ENCODE results near the gene KRTAP10-5. TPM values are rescaled to one million over a fixed set of nuclear protein-coding genes. Genes with fewer than 3 reads are reported as not detected.

The KRTAP10-5 gene
- total and polyA plus RNA-seq, 12 donors, result not detected

- WGBS, 4 donors, result 71 to 80% (median 75%) methylated on average over 8 to 23 of the region's 23 CpGs
- no peak overlapping the region for H3K27ac ChIP-seq
- no peaks in the 10 kb centered on the region for H3K9me3 ChIP-seq (replicated peaks in 1 of 3)
- peak in 2 of 7 donors; percentile 1 to 6 for DNase-seq
- no peaks in the 10 kb centered on the region for H3K27me3 ChIP-seq
- intact Hi-C loops (cut with DNase I), result no loop called here
- no peak overlapping the region for H3K4me3 ChIP-seq
- H3K4me1 ChIP-seq (replicated peaks in 1 of 2), result no peaks in the 10 kb centered on the region
- TF ChIP-seq CTCF (IDR thresholded peaks at IDR 0.05) (no peak), POLR2A (IDR thresholded peaks at IDR 0.05) (no peak)
- no peaks in the 10 kb centered on the region for H3K36me3 ChIP-seq (replicated peaks in 1 of 2)
These were observed 50.8 kb downstream of the KRTAP10-5 start for GRCh38 chr21:44529503-44530125.

Other genes starting within 250 kb of the KRTAP10-5 start
- 10 to 100 TPM; 12.4 to 73.5 (median 35.7) TPM for gene CFAP410, start 241.2 kb downstream of the KRTAP10-5 start, total RNA-seq
- 100 to 1,000 TPM in 2 of 3 donors, 1 to 10 TPM in 1; 1.4 to 149 (median 116) TPM for gene CFAP410, start 241.2 kb downstream of the KRTAP10-5 start, polyA plus RNA-seq
- gene TRPM2, start 227.0 kb downstream of the KRTAP10-5 start, total RNA-seq, result 10 to 100 TPM in 5 of 9 donors, 1 to 10 TPM in 4; 1.9 to 16.0 (median 10.9) TPM
- 10 to 100 TPM in 2 of 3 donors, 1 to 10 TPM in 1; 1.5 to 28.3 (median 17.3) TPM for gene TRPM2, start 227.0 kb downstream of the KRTAP10-5 start, polyA plus RNA-seq
- 1 to 10 TPM in 7 of 9 donors, under 1 TPM in 2; 0.67 to 3.2 (median 2.3) TPM for gene LRRC3, start 125.1 kb downstream of the KRTAP10-5 start, total RNA-seq
- 1 to 10 TPM in 2 of 3 donors, under 1 TPM in 1; 0.97 to 1.9 (median 1.0) TPM for gene LRRC3, start 125.1 kb downstream of the KRTAP10-5 start, polyA plus RNA-seq
- gene KRTAP10-1, start 40.4 kb downstream of the KRTAP10-5 start, total RNA-seq, result not detected
- not detected for gene KRTAP10-1, start 40.4 kb downstream of the KRTAP10-5 start, polyA plus RNA-seq
- gene KRTAP10-2, start 29.1 kb downstream of the KRTAP10-5 start, total RNA-seq, result not detected
- not detected for gene KRTAP10-2, start 29.1 kb downstream of the KRTAP10-5 start, polyA plus RNA-seq
- gene KRTAP10-3, start 21.8 kb downstream of the KRTAP10-5 start, total RNA-seq, result not detected
- gene KRTAP10-3, start 21.8 kb downstream of the KRTAP10-5 start, polyA plus RNA-seq, result not detected
- not detected for gene KRTAP10-4, start 6.9 kb downstream of the KRTAP10-5 start, total RNA-seq
- gene KRTAP10-4, start 6.9 kb downstream of the KRTAP10-5 start, polyA plus RNA-seq, result not detected
- not detected for gene KRTAP10-6, start 11.9 kb upstream of the KRTAP10-5 start, total RNA-seq
- not detected for gene KRTAP10-6, start 11.9 kb upstream of the KRTAP10-5 start, polyA plus RNA-seq
- not detected for gene KRTAP10-7, start 20.0 kb upstream of the KRTAP10-5 start, total RNA-seq
- not detected for gene KRTAP10-7, start 20.0 kb upstream of the KRTAP10-5 start, polyA plus RNA-seq
- not detected for gene KRTAP10-8, start 31.5 kb upstream of the KRTAP10-5 start, total RNA-seq
- gene KRTAP10-8, start 31.5 kb upstream of the KRTAP10-5 start, polyA plus RNA-seq, result not detected
- gene KRTAP10-9, start 46.5 kb upstream of the KRTAP10-5 start, total RNA-seq, result not detected
- not detected for gene KRTAP10-9, start 46.5 kb upstream of the KRTAP10-5 start, polyA plus RNA-seq
- not detected for gene KRTAP10-10, start 56.8 kb upstream of the KRTAP10-5 start, total RNA-seq
- gene KRTAP10-10, start 56.8 kb upstream of the KRTAP10-5 start, polyA plus RNA-seq, result not detected
- not detected for gene KRTAP10-11, start 65.8 kb upstream of the KRTAP10-5 start, total RNA-seq
- not detected for gene KRTAP10-11, start 65.8 kb upstream of the KRTAP10-5 start, polyA plus RNA-seq
- gene KRTAP12-4, start 74.1 kb upstream of the KRTAP10-5 start, total RNA-seq, result not detected
- gene KRTAP12-4, start 74.1 kb upstream of the KRTAP10-5 start, polyA plus RNA-seq, result not detected
- gene KRTAP12-3, start 77.3 kb upstream of the KRTAP10-5 start, total RNA-seq, result not detected
- gene KRTAP12-3, start 77.3 kb upstream of the KRTAP10-5 start, polyA plus RNA-seq, result not detected
- not detected for gene KRTAP12-2, start 86.3 kb upstream of the KRTAP10-5 start, total RNA-seq
- gene KRTAP12-2, start 86.3 kb upstream of the KRTAP10-5 start, polyA plus RNA-seq, result not detected
- gene KRTAP12-1, start 101.6 kb upstream of the KRTAP10-5 start, total RNA-seq, result not detected
- gene KRTAP12-1, start 101.6 kb upstream of the KRTAP10-5 start, polyA plus RNA-seq, result not detected
- not detected for gene KRTAP10-12, start 116.6 kb upstream of the KRTAP10-5 start, total RNA-seq
- gene KRTAP10-12, start 116.6 kb upstream of the KRTAP10-5 start, polyA plus RNA-seq, result not detected
- not detected for gene TSPEAR, start 131.0 kb upstream of the KRTAP10-5 start, total RNA-seq
- not detected for gene TSPEAR, start 131.0 kb upstream of the KRTAP10-5 start, polyA plus RNA-seq
- 10 to 100 TPM; 50.8 to 99.9 (median 74.0) TPM for gene UBE2G2, start 221.2 kb upstream of the KRTAP10-5 start, total RNA-seq
- 10 to 100 TPM; 44.8 to 72.8 (median 63.7) TPM for gene UBE2G2, start 221.2 kb upstream of the KRTAP10-5 start, polyA plus RNA-seq
- gene SUMO3, start 237.5 kb upstream of the KRTAP10-5 start, total RNA-seq, result 10 to 100 TPM; 61.1 to 92.3 (median 79.4) TPM
- gene SUMO3, start 237.5 kb upstream of the KRTAP10-5 start, polyA plus RNA-seq, result 10 to 100 TPM; 21.1 to 70.6 (median 36.4) TPM

Measured in adrenal gland (tissue), 12 donors.